ENCODE measurements around the gene ZCCHC7. TPM values are rescaled to one million over a fixed set of nuclear protein-coding genes. Genes with fewer than 3 reads are reported as not detected.
A peak's percentile ranks its signal among the peaks of the same experiment; 100 is the strongest.

ZCCHC7 gene
- total and polyA plus RNA-seq, 10 of the 15 experiments (the other 5 are each of a cell fraction or from before 2014, with no cell fraction given): 42.9 to 178 (median 53.3) TPM

DNA sequence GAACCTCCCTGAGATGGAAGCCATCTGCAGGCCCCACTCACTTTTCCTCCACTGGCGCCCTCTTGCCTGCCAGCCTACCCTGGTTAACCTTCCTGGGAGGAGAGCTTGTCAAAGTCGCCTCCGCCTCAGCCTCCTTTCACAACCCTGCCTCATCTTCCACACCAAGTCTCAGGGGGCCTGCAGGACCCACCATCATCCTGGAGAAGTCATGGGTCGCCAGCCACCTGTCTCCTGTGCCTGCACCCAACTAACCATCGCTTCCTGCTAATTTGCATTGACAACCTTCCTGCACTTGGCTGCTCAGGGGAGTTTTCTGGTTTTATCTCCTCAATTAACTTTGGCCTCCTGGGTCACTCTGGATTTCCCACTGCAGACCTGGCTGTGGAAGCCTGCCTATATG, 249.3 kb downstream of the ZCCHC7 start (continued):
- TF ChIP-seq RCOR1 (conservative IDR thresholded peaks at IDR 0.05; ENCODE audit: low read depth, low read length): peak; percentile 63; the same call in 1 of the 2 replicates
- TF ChIP-seq FOXM1 (IDR thresholded peaks at IDR 0.05; ENCODE audit: low read depth, low read length): no peak
- TF ChIP-seq, protein P1, sequence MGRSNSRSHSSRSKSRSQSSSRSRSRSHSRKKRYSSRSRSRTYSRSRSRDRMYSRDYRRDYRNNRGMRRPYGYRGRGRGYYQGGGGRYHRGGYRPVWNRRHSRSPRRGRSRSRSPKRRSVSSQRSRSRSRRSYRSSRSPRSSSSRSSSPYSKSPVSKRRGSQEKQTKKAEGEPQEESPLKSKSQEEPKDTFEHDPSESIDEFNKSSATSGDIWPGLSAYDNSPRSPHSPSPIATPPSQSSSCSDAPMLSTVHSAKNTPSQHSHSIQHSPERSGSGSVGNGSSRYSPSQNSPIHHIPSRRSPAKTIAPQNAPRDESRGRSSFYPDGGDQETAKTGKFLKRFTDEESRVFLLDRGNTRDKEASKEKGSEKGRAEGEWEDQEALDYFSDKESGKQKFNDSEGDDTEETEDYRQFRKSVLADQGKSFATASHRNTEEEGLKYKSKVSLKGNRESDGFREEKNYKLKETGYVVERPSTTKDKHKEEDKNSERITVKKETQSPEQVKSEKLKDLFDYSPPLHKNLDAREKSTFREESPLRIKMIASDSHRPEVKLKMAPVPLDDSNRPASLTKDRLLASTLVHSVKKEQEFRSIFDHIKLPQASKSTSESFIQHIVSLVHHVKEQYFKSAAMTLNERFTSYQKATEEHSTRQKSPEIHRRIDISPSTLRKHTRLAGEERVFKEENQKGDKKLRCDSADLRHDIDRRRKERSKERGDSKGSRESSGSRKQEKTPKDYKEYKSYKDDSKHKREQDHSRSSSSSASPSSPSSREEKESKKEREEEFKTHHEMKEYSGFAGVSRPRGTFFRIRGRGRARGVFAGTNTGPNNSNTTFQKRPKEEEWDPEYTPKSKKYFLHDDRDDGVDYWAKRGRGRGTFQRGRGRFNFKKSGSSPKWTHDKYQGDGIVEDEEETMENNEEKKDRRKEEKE (IDR thresholded peaks at IDR 0.05): no peak
- peak; percentile 84; the same call in 1 of the 2 replicates for TF ChIP-seq TCF3 (IDR thresholded peaks at IDR 0.05; ENCODE audit: borderline replicate concordance, insufficient read depth, low read depth, low read length)
- no peak for TF ChIP-seq NFIC (IDR thresholded peaks at IDR 0.05; ENCODE audit: low read depth, low read length)
- TF ChIP-seq, protein P2, sequence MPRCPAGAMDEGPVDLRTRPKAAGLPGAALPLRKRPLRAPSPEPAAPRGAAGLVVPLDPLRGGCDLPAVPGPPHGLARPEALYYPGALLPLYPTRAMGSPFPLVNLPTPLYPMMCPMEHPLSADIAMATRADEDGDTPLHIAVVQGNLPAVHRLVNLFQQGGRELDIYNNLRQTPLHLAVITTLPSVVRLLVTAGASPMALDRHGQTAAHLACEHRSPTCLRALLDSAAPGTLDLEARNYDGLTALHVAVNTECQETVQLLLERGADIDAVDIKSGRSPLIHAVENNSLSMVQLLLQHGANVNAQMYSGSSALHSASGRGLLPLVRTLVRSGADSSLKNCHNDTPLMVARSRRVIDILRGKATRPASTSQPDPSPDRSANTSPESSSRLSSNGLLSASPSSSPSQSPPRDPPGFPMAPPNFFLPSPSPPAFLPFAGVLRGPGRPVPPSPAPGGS (IDR thresholded peaks at IDR 0.05; ENCODE audit: borderline replicate concordance, insufficient read depth, low read depth, low read length, poor library complexity, severe bottlenecking): peak; percentile 76
- TF ChIP-seq, protein P3, sequence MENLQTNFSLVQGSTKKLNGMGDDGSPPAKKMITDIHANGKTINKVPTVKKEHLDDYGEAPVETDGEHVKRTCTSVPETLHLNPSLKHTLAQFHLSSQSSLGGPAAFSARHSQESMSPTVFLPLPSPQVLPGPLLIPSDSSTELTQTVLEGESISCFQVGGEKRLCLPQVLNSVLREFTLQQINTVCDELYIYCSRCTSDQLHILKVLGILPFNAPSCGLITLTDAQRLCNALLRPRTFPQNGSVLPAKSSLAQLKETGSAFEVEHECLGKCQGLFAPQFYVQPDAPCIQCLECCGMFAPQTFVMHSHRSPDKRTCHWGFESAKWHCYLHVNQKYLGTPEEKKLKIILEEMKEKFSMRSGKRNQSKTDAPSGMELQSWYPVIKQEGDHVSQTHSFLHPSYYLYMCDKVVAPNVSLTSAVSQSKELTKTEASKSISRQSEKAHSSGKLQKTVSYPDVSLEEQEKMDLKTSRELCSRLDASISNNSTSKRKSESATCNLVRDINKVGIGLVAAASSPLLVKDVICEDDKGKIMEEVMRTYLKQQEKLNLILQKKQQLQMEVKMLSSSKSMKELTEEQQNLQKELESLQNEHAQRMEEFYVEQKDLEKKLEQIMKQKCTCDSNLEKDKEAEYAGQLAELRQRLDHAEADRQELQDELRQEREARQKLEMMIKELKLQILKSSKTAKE (IDR thresholded peaks at IDR 0.05; ENCODE audit: low read depth, poor library complexity, severe bottlenecking): peak; percentile 68
- TF ChIP-seq, protein P4, sequence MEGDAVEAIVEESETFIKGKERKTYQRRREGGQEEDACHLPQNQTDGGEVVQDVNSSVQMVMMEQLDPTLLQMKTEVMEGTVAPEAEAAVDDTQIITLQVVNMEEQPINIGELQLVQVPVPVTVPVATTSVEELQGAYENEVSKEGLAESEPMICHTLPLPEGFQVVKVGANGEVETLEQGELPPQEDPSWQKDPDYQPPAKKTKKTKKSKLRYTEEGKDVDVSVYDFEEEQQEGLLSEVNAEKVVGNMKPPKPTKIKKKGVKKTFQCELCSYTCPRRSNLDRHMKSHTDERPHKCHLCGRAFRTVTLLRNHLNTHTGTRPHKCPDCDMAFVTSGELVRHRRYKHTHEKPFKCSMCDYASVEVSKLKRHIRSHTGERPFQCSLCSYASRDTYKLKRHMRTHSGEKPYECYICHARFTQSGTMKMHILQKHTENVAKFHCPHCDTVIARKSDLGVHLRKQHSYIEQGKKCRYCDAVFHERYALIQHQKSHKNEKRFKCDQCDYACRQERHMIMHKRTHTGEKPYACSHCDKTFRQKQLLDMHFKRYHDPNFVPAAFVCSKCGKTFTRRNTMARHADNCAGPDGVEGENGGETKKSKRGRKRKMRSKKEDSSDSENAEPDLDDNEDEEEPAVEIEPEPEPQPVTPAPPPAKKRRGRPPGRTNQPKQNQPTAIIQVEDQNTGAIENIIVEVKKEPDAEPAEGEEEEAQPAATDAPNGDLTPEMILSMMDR (IDR thresholded peaks at IDR 0.05 in 2 of 3, conservative IDR thresholded peaks at IDR 0.05 in 1 of 3; ENCODE audit: control insufficient read depth in 2 of 3, extremely low read depth in 1 of 3, insufficient read depth in 1 of 3, low read depth in 3 of 3, low read length in 3 of 3): no peak
- peak in 1 of 2 experiments; percentile 33; a peak in 1 of 4 replicates for TF ChIP-seq BHLHE40 (IDR thresholded peaks at IDR 0.05; ENCODE audit: borderline replicate concordance in 1 of 2, low read depth in 2 of 2, low read length in 1 of 2)
- peak; percentile 98 for TF ChIP-seq HDGF (IDR thresholded peaks at IDR 0.05)
- no peak for TF ChIP-seq NFXL1 (IDR thresholded peaks at IDR 0.05; ENCODE audit: borderline replicate concordance)
- TF ChIP-seq EGR1 (IDR thresholded peaks at IDR 0.05; ENCODE audit: borderline replicate concordance in 1 of 2, low read depth in 2 of 2, low read length in 2 of 2): no peak

Data from GM12878 (cell line).